DND-41 (cell line): ENCODE results near the gene GLRA3.

Experiments
- ATAC-seq: fragments of 200-7000 bp; cut with Tn5 transposase; 3 replicates; pipeline ENCODE4 v1.9.1; 2021; ENCODE audit warnings: low read depth; ENCODE audit not compliant: insufficient read depth
- DNase-seq: peaks from one replicate; pipeline ENCODE4 v3.0.0-alpha.2; 2020
- H2AFZ ChIP-seq: 2 replicates; pipeline ENCODE4 v1.6.0; 2012; ENCODE audit warnings: low read depth, low read length
- H3K27ac ChIP-seq: 2 replicates; pipeline ENCODE4 v1.5.1; 2012; ENCODE audit warnings: low read length, inconsistent platforms
- H3K27me3 ChIP-seq: fragments of 200-600 bp; sonication (generic); 2 replicates; pipeline ENCODE4 v1.6.0; 2012; ENCODE audit warnings: low read length, mild to moderate bottlenecking, inconsistent platforms; ENCODE audit not compliant: insufficient read depth, poor library complexity
- H3K36me3 ChIP-seq: 2 replicates; pipeline ENCODE4 v1.5.1; 2012; ENCODE audit warnings: low read length, inconsistent platforms; ENCODE audit not compliant: insufficient read depth
- H3K4me1 ChIP-seq: 2 replicates; pipeline ENCODE4 v1.5.1; 2012; ENCODE audit warnings: mild to moderate bottlenecking, low read length; ENCODE audit not compliant: insufficient read depth
- H3K4me2 ChIP-seq: 2 replicates; pipeline ENCODE4 v1.6.0; 2012; ENCODE audit warnings: mild to moderate bottlenecking, moderate library complexity, low read length, inconsistent platforms; ENCODE audit not compliant: insufficient read depth
- H3K4me3 ChIP-seq, 2 experiments: fragments of 200-600 bp in 1 of 2; shearing (Covaris generic) in 1 of 2; 2 replicates each; pipeline ENCODE4 v1.5.1; 2012 to 2016; ENCODE audit warnings: inconsistent platforms in 2 of 2, low read length in 2 of 2, mild to moderate bottlenecking in 2 of 2, low read depth in 1 of 2, moderate library complexity in 1 of 2
- H3K79me2 ChIP-seq: 2 replicates; pipeline ENCODE4 v1.6.0; 2012; ENCODE audit warnings: low read length, inconsistent platforms; ENCODE audit not compliant: insufficient read depth
- H3K9ac ChIP-seq: 2 replicates; pipeline ENCODE4 v1.6.0; 2012; ENCODE audit warnings: low read depth, mild to moderate bottlenecking, inconsistent platforms, low read length, moderate library complexity
- H3K9me3 ChIP-seq: 2 replicates; pipeline ENCODE4 v1.5.1; 2012; ENCODE audit warnings: low read length, moderate library complexity, mild to moderate bottlenecking, inconsistent platforms; ENCODE audit not compliant: insufficient read depth, severe bottlenecking
- H4K20me1 ChIP-seq: 2 replicates; pipeline ENCODE4 v1.6.0; 2012; ENCODE audit warnings: low read length; ENCODE audit not compliant: insufficient read depth
- CTCF ChIP-seq: IDR thresholded peaks from 2 replicates; pipeline ENCODE4 v1.5.1; 2012; ENCODE audit warnings: borderline replicate concordance, low read length, moderate library complexity, mild to moderate bottlenecking; ENCODE audit not compliant: poor library complexity, severe bottlenecking; ENCODE audit errors: extremely low read depth
- EZH2 ChIP-seq: IDR thresholded peaks from 3 replicates; pipeline ENCODE4 v1.6.1; 2012; ENCODE audit warnings: borderline replicate concordance, low read depth, mild to moderate bottlenecking, moderate library complexity, low read length, inconsistent platforms; ENCODE audit not compliant: severe bottlenecking

GLRA3 gene

DNA sequence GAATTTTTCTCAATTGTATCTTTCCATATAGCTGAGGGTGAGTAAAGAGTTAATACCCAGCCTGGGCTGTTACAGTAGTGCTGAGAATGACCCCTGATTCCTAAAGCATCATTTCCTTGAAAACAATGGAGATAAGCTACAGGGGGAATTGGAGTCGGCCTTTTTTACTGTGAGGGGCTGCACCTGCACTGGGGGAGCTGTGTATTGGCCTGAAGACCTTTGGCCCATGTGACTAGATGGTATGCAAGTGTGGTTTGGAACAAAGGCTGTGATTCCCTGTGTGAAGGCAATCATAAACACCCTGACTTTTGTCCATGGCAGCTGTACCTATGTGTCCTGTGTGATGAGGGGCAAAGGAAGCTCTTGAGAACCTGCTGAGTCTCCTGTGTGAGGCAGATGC, 182.7 kb downstream of the GLRA3 start:
- H2AFZ ChIP-seq, result no peak overlapping the region
- DNase-seq (no peak), ATAC-seq (no peak)
- H3K9ac ChIP-seq, result no peak overlapping the region
- no peak overlapping the region for H3K27ac ChIP-seq
- no peaks in the 10 kb centered on the region for H4K20me1 ChIP-seq
- no peak overlapping the region for H3K4me2 ChIP-seq
- no peaks in the 10 kb centered on the region for H3K9me3 ChIP-seq
- no peaks in the 10 kb centered on the region for H3K79me2 ChIP-seq
- H3K4me3 ChIP-seq, result no peak overlapping the region
- H3K4me1 ChIP-seq, result no peaks in the 10 kb centered on the region
- no peaks in the 10 kb centered on the region for H3K36me3 ChIP-seq
- no peak for TF ChIP-seq EZH2
- TF ChIP-seq CTCF, result no peak
- H3K27me3 ChIP-seq, result no peaks in the 10 kb centered on the region

- H2AFZ ChIP-seq, result no peak overlapping the region
- H3K27me3 ChIP-seq, result no peaks in the 10 kb centered on the region
- no peaks in the 10 kb centered on the region for H4K20me1 ChIP-seq
- DNase-seq (no peak), ATAC-seq (no peak)
- no peaks in the 10 kb centered on the region for H3K4me1 ChIP-seq
- H3K9ac ChIP-seq, result no peak overlapping the region
- H3K4me3 ChIP-seq, result no peak overlapping the region
- H3K36me3 ChIP-seq, result no peaks in the 10 kb centered on the region
- no peaks in the 10 kb centered on the region for H3K79me2 ChIP-seq
- no peaks in the 10 kb centered on the region for H3K9me3 ChIP-seq
- H3K27ac ChIP-seq, result no peak overlapping the region
- no peak overlapping the region for H3K4me2 ChIP-seq
- TF ChIP-seq EZH2, result no peak
- TF ChIP-seq CTCF, result no peak
Observed at GRCh38 chr4:174640146-174640545, 188.9 kb downstream of the GLRA3 start.

- H3K36me3 ChIP-seq, result no peaks in the 10 kb centered on the region
- no peak overlapping the region for H3K27ac ChIP-seq
- H4K20me1 ChIP-seq, result no peaks in the 10 kb centered on the region
- ATAC-seq (no peak), DNase-seq (no peak)
- no peaks in the 10 kb centered on the region for H3K4me1 ChIP-seq
- H3K79me2 ChIP-seq, result no peaks in the 10 kb centered on the region
- no peak overlapping the region for H3K4me2 ChIP-seq
- no peaks in the 10 kb centered on the region for H3K27me3 ChIP-seq
- no peak overlapping the region for H2AFZ ChIP-seq
- H3K9ac ChIP-seq, result no peak overlapping the region
- no peak overlapping the region for H3K4me3 ChIP-seq
- no peaks in the 10 kb centered on the region for H3K9me3 ChIP-seq
- TF ChIP-seq CTCF, result no peak
- no peak for TF ChIP-seq EZH2
Observed at GRCh38 chr4:174635732-174636131, 193.3 kb downstream of the GLRA3 start.

DNA sequence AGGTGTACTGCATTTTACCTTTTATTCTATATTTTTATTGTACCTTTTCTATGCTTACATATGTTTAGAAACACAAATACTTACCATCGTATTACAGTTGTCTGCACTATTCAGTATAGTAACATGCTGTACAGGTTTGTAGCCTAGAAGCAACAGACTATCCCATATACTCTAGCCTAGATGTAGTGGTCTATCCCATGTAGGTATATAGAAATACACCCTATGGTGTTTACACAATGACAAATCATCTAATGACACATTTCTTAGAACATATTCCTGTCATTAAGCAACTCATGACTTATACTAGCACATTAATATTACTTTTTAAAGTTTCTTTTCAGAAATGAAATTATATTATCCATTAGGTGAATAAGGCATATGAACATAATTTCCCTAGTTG, 195.6 kb downstream of the GLRA3 start:
- Histone ChIP-seq H3K27me3 (no peaks in the 10 kb centered on the region), H3K4me2 (no peak overlapping the region), H3K9ac (no peak overlapping the region), H3K36me3 (no peaks in the 10 kb centered on the region), H4K20me1 (no peaks in the 10 kb centered on the region), H3K4me1 (no peaks in the 10 kb centered on the region), H3K4me3 (no peak overlapping the region), H2AFZ (no peak overlapping the region), H3K79me2 (no peaks in the 10 kb centered on the region), H3K9me3 (no peaks in the 10 kb centered on the region), H3K27ac (no peak overlapping the region)
- no peak for ATAC-seq
- DNase-seq, result no peak
- TF ChIP-seq EZH2 (no peak), CTCF (no peak)
